Peyer's patch (tissue), 4 donors: ENCODE results near the gene TSPAN9. TPM values are rescaled to one million over a fixed set of nuclear protein-coding genes. Genes with fewer than 3 reads are reported as not detected.

Source experiments
- DNase-seq, 3 donors: peaks; one replicate each; pipeline ENCODE4 v3.0.0-alpha.2; 2017 to 2019
- H3K27ac ChIP-seq, 4 donors: fragments of 200-600 bp; sonication (generic); one replicate each; pipeline ENCODE4 v1.5.1; 2016 to 2019
- H3K27me3 ChIP-seq, 2 donors: fragments of 200-600 bp; sonication (generic); one replicate each; pipeline ENCODE4 v1.5.1; 2019
- H3K36me3 ChIP-seq, 3 donors: fragments of 200-600 bp; sonication (generic); one replicate each; pipeline ENCODE4 v1.5.1; 2016 to 2019
- H3K4me1 ChIP-seq, 4 donors: fragments of 200-600 bp; sonication (generic); one replicate each; pipeline ENCODE4 v1.5.1; 2016 to 2019
- H3K4me3 ChIP-seq, 4 donors: fragments of 200-600 bp; sonication (generic); 1 replicate in 3 of 4; 2 replicates in 1 of 4; pipeline ENCODE4 v1.5.1; 2016 to 2019; ENCODE audit warnings: mild to moderate bottlenecking in 1 of 4
- H3K9me3 ChIP-seq, 4 donors: fragments of 200-600 bp; sonication (generic); one replicate each; pipeline ENCODE4 v1.5.1; 2016 to 2019; ENCODE audit warnings: mild to moderate bottlenecking in 1 of 4
- POLR2A ChIP-seq, 2 donors: fragments of 450-650 bp; IDR thresholded peaks; one replicate each; pipeline ENCODE4 v1.5.1; 2017; ENCODE audit warnings: antibody characterized with exemption in 2 of 2, mild to moderate bottlenecking in 2 of 2, moderate library complexity in 2 of 2
- total RNA-seq, 4 donors: library from RNA; depleted of rRNA; stranded (reverse); fragments of >200 nt; gene quantifications; one replicate each; pipeline ENCODE4 v1.1.0, GENCODE V29; 2016
- TF ChIP-seq, protein P1 (sequence below), 6 experiments: fragments of 450-650 bp in 4 of 6; fragments of 200-600 bp in 2 of 6; sonication (generic) in 1 of 6; IDR thresholded peaks; one replicate each; pipeline ENCODE4 v1.5.1; 2017 to 2019; ENCODE audit warnings: antibody characterized with exemption in 6 of 6, mild to moderate bottlenecking in 3 of 6, moderate library complexity in 1 of 6

Gene TSPAN9
- total RNA-seq, 4 donors from 2014 or later: 7.5 to 23.9 (median 11.8) TPM

- DNase-seq: no peak
- TF ChIP-seq, protein P1, sequence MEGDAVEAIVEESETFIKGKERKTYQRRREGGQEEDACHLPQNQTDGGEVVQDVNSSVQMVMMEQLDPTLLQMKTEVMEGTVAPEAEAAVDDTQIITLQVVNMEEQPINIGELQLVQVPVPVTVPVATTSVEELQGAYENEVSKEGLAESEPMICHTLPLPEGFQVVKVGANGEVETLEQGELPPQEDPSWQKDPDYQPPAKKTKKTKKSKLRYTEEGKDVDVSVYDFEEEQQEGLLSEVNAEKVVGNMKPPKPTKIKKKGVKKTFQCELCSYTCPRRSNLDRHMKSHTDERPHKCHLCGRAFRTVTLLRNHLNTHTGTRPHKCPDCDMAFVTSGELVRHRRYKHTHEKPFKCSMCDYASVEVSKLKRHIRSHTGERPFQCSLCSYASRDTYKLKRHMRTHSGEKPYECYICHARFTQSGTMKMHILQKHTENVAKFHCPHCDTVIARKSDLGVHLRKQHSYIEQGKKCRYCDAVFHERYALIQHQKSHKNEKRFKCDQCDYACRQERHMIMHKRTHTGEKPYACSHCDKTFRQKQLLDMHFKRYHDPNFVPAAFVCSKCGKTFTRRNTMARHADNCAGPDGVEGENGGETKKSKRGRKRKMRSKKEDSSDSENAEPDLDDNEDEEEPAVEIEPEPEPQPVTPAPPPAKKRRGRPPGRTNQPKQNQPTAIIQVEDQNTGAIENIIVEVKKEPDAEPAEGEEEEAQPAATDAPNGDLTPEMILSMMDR (IDR thresholded peaks at IDR 0.05): no peak
- no peak for TF ChIP-seq POLR2A (IDR thresholded peaks at IDR 0.05)
- H3K9me3 ChIP-seq: no peaks in the 10 kb centered on the region
- H3K27me3 ChIP-seq: no peaks in the 10 kb centered on the region
- no peak overlapping the region for H3K4me3 ChIP-seq
- no peak overlapping the region for H3K27ac ChIP-seq
- H3K4me1 ChIP-seq: peaks cover 0 to 3% (median 0%) of the 10 kb centered on the region in 4 donors
- H3K36me3 ChIP-seq: no peaks in the 10 kb centered on the region
Observed at GRCh38 chr12:3114671-3115070, 37.5 kb downstream of the TSPAN9 start.

DNA sequence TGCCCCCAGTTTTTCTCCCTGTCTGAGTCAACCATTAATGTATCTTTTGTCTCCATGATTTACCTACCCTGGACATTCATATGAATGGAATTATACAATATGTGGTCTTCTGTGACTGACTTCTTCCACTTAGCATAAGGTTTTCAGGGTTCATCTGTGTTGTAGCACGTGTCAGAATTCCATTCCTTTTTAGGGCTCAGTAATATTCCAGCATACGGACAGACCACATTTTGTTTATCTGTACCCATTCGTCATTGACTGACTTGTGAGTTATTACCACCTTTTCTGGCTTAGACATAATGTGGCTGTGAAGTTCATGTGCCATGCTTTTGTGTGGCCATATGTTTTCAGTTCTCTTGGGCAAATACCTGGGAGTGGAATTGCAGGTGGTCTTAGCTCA, 37.9 kb downstream of the TSPAN9 start:
- Histone ChIP-seq H3K27ac (no peak overlapping the region), H3K4me1 (peaks cover 0 to 7% (median 0%) of the 10 kb centered on the region in 4 donors), H3K36me3 (no peaks in the 10 kb centered on the region), H3K9me3 (no peaks in the 10 kb centered on the region), H3K27me3 (no peaks in the 10 kb centered on the region), H3K4me3 (no peak overlapping the region)
- TF ChIP-seq POLR2A (IDR thresholded peaks at IDR 0.05): no peak
- TF ChIP-seq, protein P1 (IDR thresholded peaks at IDR 0.05): no peak
- no peak for DNase-seq

- H3K27ac ChIP-seq: peak overlapping the region in 1 of 4 donors; percentile 52
- H3K4me1 ChIP-seq: peaks cover 0 to 9% (median 0%) of the 10 kb centered on the region in 4 donors
- no peak for TF ChIP-seq POLR2A (IDR thresholded peaks at IDR 0.05)
- TF ChIP-seq, protein P1 (IDR thresholded peaks at IDR 0.05): no peak
- no peaks in the 10 kb centered on the region for H3K27me3 ChIP-seq
- H3K9me3 ChIP-seq: no peaks in the 10 kb centered on the region
- no peak for DNase-seq
- no peaks in the 10 kb centered on the region for H3K36me3 ChIP-seq
- no peak overlapping the region for H3K4me3 ChIP-seq
Observed at GRCh38 chr12:3116106-3116844, 39.1 kb downstream of the TSPAN9 start.

GRCh38 chr12:3117144-3117581, 40.0 kb downstream of the TSPAN9 start:
- no peak overlapping the region for H3K4me3 ChIP-seq
- TF ChIP-seq, protein P1 (IDR thresholded peaks at IDR 0.05): no peak
- TF ChIP-seq POLR2A (IDR thresholded peaks at IDR 0.05): no peak
- no peaks in the 10 kb centered on the region for H3K27me3 ChIP-seq
- peaks cover 0 to 9% (median 0%) of the 10 kb centered on the region in 4 donors for H3K4me1 ChIP-seq
- no peak for DNase-seq
- peak overlapping the region in 1 of 4 donors; percentile 52 for H3K27ac ChIP-seq
- no peaks in the 10 kb centered on the region for H3K9me3 ChIP-seq
- no peaks in the 10 kb centered on the region for H3K36me3 ChIP-seq

DNA sequence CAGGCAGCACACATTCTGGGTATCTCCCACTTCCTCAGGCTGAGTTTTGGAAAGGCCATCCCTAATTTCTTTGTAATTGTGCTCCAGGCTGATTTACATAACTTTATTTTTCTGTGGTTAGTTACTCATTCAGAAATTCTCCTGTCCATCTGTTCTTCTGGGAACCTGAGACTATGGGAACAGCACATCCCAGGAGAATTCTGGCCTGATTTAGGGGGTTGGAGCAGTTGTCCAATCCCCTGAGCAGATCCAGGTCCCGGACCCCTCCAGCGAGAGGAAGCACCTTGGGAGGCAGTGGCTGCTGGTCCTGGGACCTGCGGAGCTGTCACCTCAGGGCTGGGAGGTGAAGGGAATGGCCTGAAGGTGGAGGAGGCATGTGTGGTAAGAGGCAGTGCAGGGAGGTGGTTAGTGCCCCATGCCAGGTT, 40.4 kb downstream of the TSPAN9 start:
- H3K36me3 ChIP-seq: no peaks in the 10 kb centered on the region
- H3K27ac ChIP-seq: peak overlapping the region in 1 of 4 donors; percentile 52
- no peak for DNase-seq
- no peaks in the 10 kb centered on the region for H3K9me3 ChIP-seq
- H3K27me3 ChIP-seq: no peaks in the 10 kb centered on the region
- H3K4me3 ChIP-seq: no peak overlapping the region
- H3K4me1 ChIP-seq: peaks cover 0 to 9% (median 0%) of the 10 kb centered on the region in 4 donors
- TF ChIP-seq POLR2A (IDR thresholded peaks at IDR 0.05): no peak
- TF ChIP-seq, protein P1 (IDR thresholded peaks at IDR 0.05): no peak
